ENCODE data around the gene SH3BP5.

- no peak for TF ChIP-seq CTCF (IDR thresholded peaks at IDR 0.05)
- TF ChIP-seq POLR2A (IDR thresholded peaks at IDR 0.05) = no peak
- TF ChIP-seq EP300 (IDR thresholded peaks at IDR 0.05) = no peak
Measured at GRCh38 chr3:15315003-15315402, 17.4 kb downstream of the SH3BP5 start.
